HS-5 (cell line): ENCODE results near the gene COL26A1.
"Not testable (repeated sequence)": the region's sequence is repeated elsewhere in the genome, so short reads cannot be mapped to it uniquely, and the experiment has no call there.

Experiments used
- DNase-seq: peaks from one replicate; pipeline ENCODE4 v3.0.0-alpha.2; 2012; ENCODE audit warnings: low read depth

The COL26A1 gene

DNA sequence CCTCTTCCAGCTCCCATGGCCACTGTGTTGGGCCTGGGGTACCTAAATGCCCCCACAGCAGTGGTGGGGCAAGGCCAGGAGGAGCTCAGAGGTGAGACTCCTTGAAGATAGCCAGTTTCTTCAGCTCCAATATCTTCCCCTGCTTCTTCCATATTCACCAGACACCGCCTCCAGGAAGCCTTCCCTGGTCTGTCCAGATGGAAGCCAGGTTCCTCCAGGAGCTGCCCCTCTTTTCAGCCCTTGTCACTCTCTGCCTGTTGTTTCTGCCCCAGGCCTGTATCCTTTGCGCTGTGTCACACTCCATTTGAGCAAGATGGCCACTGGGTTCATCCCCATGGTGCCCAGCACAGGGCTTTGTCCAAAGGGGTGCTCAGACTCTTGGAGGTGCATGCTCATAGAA, 138.7 kb downstream of the COL26A1 start:
- DNase-seq = no peak

DNA sequence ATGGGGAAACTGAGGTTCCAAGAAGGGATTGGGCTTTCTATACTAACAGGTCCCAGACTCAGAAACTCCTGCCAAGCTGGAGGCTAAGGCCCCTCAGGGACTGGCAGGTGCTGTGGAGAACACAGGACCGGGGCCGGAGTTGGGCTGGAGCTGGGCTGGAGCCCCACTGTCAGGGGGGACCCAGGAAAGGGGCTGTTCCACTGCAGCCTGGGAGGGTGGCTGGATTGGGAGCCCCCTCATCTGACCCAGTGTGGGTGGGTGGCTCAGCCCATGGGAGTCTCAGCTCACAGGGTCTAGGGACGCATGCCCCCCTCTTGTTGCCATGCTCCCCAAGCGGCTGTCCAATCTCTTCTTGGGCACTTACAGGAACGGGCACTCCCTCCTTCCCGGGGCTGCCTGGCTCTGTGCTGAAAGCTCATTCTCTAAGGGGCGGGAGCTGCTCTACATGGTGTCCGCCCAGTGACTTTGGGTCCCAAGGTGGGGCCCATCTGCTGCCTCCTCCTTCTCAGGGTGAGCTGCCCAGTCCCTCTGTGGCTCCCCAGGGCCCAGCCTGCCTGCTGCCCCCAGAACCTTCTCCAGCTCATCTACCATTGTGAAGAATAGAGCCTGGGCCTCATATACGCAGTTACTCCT, 139.9 kb downstream of the COL26A1 start:
- no peak for DNase-seq

DNA sequence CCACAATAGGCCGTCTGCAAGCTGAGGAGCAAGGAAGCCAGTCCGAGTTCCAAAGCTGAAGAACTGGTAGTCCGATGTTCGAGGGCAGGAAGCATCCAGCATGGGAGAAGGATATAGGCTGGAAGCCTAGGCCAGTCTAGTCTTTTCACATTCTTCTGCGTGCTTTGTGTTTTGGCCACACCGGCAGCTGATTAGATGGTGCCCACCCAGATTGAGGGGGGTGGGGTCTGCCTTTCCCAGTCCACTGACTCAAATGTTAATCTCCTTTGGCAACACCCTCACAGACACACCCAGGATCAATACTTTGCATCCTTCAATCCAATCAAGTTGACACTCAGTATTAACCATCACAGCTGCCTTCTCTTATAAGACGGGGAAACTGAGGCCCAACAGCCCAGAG, 142.8 kb downstream of the COL26A1 start:
- not testable (repeated sequence) for DNase-seq

DNA sequence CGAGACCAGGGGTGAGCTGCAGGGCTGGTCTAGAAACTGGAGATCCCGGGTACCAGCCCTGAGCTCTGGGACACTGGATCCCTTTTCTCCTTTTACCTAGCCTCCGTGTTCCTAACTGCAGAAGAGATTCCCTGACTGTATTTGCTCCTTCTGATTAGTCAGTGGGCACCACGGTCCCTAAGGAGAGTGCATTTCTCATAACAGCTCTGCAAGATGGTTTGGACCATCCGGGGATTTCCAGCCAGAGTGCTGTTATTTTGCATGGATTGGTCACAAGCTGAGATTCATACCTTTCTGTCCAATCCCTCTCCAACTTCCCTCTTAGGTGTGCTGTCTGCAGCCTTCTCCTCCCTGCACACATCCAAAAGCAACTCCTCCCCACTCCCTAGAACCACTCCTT, 143.9 kb downstream of the COL26A1 start:
- DNase-seq = no peak

DNA sequence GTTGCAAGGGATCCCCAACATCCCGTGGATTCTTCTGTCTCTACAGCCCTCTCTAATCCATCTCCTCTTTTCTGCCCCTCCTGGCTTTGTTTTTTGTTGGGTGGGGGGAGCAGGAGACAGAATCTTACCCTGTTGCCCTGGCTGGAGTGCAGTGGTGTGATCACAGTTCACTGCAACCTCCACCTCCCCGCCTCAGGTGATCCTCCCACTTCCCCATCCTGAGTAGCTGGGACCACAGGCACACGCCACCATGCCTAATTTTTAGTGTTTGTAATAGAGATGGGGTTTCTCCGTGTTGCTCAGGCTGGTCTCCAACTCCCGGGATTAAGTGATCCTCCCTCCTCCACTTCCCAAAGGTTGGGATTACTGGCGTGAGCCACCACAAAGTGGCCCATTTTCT, 144.7 kb downstream of the COL26A1 start:
- DNase-seq = no peak

DNA sequence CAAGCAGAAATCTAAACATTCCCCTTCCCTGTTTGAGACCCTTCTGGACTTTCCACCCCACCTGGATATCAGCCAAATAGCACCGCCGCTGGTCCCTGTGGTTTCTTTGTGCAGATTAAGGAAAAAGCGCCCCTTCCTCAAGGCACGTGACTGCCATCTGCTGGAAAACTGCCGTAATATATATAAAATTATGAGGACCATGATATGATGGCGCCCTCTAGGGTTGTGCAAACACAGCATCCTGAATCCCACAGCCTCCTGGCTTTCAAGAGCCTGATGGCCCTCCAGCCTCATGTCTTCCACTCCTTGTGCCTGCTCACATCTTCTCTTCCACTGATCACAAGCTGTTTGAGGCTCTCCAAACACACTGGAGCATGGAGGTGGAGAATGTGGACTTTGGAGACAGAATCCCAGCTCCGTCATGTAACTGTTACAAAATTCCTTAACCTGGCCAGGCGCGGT, 145.1 kb downstream of the COL26A1 start:
- DNase-seq = no peak

DNA sequence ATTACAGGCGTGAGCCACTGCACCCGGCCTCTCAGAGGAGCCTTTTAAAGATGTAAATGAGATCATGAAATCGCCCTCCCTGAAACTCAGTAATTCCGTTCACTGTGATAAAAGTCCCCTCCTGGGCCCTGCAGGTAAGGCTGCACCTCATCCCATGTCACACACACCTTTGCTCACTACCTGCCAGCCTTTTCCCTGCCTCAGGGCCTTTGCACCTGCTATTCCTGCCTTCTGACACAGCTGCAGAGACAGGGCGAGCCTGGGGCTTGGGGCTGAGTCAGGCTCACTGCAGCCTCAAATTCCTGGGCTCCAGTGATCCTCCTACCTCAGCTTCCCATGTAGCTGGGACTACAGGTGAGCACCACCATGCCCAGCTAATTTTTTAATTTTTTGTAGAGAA, 147.6 kb downstream of the COL26A1 start:
- DNase-seq = no peak

DNA sequence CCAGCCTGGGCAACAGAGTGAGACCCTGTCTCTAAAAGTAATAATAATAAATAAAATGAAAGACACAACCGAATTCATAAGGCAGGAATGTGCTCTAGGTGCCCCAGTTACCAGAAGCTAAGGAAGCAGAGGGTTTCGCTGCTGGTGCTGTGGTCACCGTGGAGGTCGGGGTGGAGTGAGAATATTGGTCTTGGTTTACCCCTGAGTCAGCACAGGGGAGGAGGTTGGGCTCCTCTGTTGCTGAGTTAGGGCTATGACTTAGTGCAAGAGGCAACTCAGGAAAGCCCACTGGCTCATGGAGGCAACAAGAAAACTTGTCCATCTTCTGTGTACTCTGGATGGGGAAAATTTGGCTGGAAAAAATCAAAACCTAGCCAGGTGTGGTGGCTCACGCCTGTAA, 149.3 kb downstream of the COL26A1 start:
- no peak for DNase-seq

DNA sequence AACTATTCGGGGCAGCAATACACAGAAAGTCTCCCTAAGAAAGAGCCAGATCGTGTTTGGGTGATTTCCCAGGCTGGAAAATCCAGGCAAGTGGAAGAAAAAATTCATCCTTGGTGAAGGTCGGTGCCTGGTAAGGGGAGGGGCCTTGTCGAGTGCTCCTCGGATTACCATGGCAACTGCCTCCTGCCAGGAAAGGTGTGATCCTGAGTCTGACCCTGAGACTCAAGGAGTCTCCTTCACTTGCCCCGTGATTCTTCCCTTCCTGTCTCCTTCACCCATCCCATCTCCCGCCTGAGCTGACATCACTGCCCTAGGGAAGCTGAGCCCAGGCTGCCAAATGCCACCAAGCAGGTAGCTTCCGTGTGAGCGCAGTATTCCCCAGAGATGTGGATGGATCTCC, 154.2 kb downstream of the COL26A1 start:
- no peak for DNase-seq

DNA sequence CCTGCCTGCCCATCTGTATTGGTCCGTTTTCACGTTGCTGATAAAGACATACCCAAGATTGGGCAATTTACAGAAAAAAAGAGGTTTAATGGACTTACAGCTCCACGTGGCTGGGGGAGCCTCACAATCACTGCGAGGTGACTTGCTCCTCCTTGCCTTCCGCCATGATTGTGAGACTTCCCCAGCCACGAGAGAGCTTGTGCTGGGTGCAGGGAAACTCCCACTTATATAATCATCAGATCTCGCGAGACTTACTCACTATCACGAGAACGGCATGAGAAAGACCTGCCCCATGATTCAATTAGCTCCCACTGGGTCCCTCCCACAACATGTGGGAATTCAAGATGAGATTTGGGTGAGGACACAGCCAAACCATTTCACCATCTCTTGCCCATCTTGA, 154.6 kb downstream of the COL26A1 start:
- no peak for DNase-seq

DNA sequence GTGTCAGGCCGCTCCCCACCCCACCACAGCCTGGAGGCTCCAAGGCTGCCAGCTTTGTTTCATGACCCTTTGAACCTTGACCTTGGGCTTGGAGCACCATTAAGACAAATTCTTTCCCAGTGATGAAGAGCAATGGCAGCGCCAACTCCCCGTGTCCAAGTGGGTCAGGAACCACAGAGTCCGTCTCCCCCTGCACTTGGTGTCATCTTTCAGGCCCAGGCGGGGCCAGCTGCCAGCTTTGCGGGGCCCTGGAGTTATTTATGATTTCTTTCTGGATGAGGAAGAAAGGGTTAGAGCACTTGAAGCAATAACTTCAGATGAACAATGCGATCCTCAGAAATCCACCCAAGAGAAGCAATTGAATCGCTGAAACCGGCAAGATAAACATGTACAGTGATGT, 155.7 kb downstream of the COL26A1 start:
- DNase-seq = no peak

DNA sequence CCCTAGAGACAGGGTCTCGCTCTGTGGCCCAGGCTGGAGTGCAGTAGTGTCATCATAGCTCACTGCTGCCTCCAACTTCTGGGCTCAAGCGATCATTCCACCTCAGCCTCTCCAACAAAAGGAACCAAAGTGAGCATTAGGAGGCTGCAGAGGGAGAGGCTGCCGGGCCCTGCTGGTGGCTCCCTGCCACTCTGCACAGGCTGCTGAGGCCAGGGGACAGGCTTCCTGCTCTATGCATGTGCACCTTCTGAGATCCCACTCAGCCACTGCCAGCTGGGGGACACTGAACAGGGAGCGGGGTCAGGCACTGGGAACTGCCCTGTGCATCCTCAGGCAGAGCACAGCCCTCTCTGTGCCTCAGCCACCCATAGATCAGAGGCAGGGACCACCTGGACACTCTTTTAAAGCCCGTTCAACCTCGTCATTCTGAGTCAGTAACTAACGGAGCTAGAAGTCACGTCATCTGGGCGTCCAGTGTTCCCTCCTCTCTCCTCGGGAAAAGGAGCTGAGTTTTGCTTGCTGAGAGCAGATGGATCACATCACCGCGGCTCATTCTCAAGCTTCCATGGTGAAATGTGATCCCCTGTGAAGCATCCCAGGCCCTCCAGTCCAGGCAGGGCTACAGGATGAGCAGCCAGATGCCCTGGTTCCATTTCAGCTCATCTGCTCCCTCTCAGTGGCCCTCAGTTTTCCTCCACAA, 156.8 kb downstream of the COL26A1 start:
- no peak for DNase-seq

DNA sequence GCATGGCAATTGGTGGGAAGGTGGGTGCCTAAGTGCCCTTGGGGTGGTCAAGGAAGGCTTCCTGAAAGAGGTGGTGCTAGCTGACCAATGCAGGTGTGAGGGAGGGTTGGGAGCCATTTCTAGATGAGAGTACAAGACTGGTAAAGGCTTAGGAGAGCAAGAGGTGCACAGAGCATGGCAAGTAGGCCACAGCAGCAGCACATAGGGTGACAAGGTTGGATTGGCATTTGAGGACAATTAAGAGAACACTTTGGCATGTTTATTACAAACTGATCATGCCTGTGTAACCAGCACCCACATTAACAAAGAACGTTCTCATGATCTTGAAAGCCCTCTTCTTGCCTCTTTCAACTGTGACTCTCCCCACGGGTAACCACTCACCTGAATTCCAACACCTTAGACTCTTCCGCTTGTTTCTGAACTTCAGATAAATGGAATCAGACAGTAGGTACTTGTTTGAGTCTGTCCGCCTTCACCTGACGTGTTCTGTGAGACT, 158.8 kb downstream of the COL26A1 start:
- no peak for DNase-seq

DNA sequence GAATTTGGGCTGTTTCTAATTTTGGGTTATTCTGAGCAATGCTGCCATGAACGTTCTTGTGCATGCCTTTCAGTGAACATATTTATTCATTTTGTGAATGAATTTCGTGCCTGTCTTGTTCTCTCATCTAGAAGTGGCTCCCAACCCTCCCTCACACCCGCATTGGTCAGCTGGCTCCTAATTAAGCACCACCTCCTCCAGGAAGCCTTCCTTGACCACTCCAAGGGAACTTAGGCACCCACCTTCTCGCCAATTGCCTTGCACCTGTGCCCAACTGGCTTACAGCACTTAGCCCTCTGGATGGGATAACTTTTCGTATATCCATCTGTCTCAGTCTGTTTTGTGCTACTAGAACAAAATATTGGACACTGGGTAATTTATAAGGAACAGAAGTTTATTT, 159.3 kb downstream of the COL26A1 start:
- no peak for DNase-seq

DNA sequence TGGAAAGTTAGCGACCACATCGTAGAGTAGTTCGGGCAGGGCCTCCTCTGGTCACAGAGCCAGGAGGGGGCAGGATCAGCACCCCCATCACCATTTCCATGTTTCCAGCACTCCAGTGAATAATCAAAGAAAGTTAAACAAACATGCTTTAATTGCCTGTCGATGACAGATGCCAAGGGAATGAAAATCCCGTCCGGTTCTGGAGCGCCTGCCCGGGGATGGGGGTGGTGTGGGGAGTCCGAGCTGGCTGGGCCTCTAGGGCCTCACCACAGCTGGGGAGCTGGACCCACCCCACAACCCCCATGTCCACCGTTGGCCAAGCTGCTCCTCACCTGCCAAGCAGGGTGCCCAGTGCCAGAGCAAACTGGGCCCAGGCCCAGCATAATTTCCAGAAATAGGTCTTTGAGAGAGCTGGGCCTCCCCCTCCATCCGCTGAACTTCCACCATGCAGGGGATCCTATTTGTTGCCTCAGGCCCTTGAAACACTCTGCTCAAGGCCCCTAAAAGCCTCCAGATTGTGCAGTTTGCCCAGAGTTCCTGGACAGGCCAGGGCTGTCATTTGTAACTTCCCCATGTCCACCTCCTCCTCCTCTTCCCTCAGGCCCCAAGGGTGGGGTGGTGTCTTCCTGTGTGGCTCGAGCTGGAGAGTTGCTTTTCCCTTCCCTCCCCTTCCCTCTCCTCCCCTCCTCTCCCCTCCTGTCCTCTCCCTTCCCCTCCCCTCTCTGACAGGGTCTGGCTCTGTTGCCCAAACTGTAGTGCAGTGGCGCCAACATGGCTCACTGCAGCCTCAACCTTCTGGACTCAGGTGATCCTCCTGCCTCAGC, 165.4 kb downstream of the COL26A1 start:
- DNase-seq = no peak

DNA sequence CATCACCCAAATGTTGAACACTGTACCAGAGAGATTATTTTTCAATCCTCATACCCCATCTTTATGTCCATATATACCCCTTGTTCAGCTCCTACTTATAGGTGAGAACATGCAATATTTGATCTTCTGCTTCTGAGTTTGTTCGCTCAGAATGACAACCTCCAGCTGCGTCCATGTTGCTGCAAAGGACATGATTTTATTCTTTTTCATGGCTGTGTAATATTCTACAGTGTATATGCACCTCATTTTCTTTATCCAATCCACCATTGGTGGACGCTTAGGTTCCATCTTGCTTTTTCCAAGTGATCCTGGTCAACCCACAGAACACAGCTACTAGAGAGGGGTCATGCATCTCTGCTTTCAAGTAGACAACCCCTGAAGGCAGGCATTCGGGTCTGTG, 166.9 kb downstream of the COL26A1 start:
- DNase-seq = no peak

DNA sequence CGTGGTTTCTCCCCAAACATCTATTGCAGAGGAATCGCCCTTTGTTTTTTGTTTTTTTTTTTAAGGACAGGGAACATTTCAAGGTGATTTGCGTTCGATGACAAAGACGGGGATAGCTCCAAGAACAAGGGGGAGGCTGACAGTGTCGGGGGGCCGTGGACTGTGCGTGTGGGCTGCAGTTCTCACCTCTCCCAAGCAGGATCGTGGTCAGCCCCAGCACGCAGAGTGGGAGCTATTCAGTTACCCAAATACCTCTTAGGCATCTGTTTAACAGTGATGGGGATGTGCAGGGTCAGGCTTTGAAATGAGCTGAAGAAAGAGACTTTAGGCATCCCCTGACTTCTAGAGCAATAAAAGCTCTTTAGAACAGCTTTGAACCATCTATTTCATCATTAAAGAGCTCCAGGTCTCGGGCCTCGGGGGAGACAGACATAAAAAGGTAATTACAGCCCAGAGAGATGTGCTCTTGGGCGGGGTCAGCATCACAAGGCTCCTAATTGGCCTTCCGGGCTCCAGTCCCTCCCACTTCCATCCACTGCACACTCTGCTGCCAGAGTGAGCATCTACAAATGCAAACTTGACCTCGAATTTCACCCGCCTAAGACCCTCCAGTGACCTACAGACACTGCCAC, 169.2 kb downstream of the COL26A1 start:
- DNase-seq = no peak

DNA sequence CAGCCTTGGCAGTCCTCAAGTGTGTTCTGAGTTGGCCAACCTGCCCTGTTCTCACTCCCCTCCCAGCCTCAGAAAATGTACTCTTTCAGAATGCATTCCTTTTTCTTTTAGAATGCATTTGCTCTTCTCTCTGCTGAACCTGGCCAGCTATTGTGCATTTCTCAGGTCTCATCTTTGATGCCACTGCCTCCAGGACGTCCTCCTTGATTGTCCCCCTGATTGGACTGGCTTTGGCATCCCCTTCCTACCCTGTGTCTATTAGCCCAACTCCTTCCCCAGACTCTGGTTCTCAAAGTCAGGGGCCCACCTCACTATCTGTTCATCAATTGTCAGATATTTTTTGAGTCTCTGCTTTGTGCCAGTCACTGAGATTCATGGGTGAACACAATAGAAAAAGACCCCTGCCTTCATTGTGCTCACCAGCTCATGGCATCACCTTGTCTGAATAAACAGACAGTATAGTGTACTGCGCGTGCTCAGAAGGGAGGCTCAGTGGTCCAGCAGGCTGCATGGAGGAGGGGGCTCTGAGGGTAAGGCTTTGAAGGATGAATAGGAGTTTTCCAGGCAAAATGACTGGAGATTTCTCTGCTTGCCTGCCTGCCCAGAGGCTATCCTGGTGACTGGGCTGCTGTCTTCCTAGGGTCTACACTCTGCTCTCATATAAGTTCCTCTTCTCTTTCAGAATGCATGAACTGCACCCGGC, 169.9 kb downstream of the COL26A1 start:
- DNase-seq = no peak

DNA sequence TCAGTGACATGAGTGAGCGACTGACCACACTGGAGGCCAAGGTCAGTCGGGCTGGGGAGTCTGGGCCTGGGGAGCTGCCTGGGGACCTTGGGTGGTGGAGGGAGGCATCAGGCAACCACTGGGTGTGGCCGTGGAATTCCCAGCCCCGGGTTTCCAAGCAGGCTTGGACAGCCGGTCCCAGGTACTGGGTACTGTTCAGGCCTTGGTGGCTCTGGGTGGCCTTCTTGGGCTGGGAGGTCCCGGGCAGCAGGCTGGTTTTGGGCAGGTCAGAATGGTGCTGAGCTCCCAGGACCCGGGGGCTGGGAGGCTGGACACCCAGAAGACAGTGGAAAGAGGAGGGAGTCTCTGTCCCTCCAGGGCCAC, 170.4 kb downstream of the COL26A1 start:
- no peak for DNase-seq

DNA sequence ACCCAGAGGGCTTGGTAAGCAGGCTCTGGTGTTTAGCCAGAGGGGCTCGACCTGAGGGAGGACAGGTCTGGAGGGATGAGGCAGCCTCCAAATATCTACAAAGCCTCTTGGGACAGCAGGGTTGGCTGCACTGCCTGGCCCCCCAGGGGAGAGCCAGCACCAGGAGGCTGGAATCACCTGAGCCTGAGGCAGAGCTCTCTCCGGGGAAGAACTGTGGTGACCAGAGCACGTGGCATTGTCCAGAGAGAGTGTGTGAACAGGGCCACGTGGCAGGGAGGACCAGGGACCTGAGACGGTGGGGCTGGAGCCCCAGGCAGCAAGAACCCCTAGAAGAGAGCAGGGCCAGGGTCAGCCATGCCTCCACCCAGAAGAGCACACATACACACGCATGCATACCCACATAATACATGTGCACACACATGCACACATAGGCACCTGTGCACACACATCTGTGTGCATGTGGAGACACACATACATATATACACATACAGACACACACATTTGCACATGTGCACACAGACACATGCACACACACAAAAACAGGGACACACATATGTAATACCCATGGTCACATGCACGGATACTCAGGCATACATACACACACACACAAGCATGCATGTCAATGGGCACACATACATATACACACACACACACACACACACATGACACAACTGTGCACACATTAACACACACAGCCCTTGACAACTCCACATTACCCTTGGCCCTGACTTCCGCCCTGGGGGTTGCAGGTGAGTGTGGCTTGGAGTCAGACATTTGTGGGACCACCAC, 171.5 kb downstream of the COL26A1 start:
- no peak for DNase-seq

DNA sequence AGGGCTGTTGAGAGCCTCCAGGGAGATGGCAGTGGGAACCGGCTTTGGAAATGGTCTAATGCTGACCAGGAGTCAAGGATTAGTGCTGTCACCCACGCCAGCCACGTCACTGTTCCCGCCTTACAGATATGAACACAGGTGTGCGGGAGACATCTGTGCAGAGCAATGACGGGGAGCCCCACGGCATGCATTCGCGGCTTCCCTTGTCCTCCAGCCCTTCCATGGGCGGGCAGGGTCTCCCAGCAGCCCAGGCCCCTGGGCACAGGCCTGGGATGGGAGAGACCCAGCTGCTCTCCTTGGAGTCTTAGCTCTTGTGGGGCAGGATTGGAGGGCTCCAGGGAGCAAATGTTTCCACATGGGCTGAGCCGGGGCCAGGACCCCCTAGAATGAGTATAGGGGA, 172.2 kb downstream of the COL26A1 start:
- no peak for DNase-seq
